ENCODE measurements around the gene RRAD.

RRAD gene

DNA sequence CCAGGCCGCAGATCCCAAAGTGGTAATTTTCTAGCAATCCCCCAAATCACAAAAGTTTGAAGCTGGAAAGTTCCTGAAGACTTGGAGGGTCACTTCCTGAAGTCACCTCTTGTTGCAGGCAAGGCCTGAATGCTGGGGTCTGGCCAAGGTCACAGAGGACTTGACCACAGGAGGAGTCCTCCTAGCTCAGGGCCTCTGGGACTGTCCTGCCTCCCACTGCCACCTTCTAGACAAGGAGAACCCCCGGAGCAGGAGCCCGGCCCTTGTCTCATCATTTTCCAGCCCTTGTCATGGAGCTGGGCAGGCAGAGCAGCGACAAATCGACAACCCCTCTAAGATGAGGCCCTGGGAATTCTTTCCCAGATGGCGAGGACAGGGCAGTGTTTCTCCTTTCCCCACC is 7.0 kb downstream of the RRAD start:
- DNase-seq (ENCODE audit: low read depth in 1 of 2, low spot score in 1 of 2) = no peak

DNA sequence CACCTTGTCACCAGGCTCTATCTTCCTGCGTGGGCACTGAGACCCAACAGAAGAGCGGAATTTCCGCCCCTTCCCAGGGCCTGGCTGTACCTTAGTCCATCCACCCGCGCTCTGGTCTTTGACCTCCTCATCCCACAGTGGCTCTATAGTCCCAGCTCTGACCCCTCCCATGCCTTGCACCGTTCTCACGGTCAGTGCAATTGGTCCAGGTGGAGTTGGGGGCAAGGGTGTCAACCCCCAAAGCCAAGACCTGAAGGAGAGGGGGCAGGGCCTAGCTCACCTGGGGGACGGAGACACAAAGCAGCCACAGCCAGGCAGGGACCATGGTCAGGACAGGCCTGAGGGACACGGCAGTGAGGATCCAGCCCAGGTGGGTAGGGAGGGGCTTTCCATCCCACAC is 7.6 kb downstream of the RRAD start:
- DNase-seq (ENCODE audit: low read depth in 1 of 2, low spot score in 1 of 2) = no peak

DNA sequence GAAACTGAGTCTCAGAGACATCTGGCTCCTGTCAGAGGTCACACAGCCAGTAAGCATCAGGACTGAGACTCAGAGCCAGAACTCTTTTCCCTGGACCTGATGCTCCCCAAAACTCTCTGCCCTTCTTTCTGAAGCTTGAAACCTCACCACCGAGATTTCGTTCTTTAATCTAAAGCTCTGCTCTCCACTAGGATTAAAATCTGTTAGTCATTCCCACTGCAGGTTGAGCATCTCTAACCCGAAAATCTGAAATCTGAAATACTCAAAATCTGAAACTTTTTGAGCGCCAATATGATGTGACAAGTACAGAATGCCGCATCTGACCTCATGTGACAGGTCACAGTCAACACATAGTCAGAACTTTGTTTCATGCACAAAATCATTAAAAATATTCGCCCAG is 8.8 kb downstream of the RRAD start:
- no peak for DNase-seq (ENCODE audit: low read depth in 1 of 2, low spot score in 1 of 2)

DNA sequence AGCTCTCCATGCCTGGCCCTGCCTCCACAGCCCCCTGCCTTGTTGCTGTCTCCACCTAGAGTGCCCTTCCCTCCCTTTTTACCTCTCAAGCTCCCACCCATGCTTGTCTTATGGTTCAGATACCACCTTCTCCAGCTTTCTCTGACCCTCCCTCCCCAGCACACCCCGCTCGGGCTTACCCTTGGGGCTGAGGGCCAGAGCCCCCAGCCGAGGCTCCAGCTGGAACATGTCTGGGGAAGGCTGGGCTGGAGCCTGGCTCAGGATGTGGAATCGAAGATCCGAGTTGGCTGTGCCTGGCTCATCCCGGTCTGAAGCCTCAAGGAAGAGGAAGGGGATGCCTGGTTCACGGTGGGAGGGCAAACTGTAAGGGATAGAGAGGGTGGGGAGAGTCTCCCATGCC is 10.3 kb downstream of the RRAD start:
- DNase-seq (ENCODE audit: low read depth in 1 of 2, low spot score in 1 of 2) = no peak

DNA sequence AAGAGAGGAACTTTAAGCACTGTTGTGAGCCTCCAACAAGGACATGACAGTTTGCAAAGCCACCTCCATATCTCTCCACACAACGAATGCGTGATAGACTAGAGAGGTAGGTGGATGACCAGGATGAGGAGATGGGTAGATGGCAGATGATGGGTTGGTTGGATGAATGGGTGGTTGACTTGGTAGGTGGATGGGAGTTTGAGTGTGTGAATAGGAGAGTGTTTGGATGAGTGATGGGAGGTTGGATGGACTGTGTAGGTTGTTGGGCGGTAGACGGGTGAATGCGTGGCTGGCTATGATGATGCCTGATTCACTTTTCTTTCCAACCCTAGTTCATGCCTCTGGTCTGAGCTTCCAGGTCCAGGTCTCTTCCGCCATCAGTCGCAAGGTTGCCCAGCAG is 10.8 kb downstream of the RRAD start:
- no peak for DNase-seq (ENCODE audit: low read depth in 1 of 2, low spot score in 1 of 2)

- no peak for DNase-seq (ENCODE audit: low read depth in 1 of 2, low spot score in 1 of 2)
Measured at GRCh38 chr16:66913711-66914110, 11.6 kb downstream of the RRAD start.

GRCh38 chr16:66913081-66913480 is 12.3 kb downstream of the RRAD start:
- DNase-seq (ENCODE audit: low read depth in 1 of 2, low spot score in 1 of 2) = no peak

DNA sequence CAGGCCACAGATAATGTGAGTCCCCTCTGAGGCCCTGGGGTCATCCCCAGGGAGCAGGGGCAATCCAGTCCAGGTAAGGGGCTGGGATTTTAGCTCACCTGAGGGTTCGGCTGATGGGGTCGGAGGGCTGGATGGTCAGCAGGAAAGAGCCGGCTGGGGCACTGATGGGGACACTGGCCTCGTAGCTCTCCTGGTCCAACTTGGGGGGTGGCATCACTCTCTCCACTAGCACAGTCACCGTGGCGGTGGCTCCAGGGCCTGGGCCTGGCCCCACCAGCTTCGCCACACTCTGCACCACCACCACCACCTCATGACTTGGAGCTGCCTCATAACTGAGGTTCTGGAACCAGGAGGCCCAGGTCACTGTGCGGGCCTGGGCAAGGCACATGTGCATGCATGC is 13.5 kb downstream of the RRAD start:
- DNase-seq (ENCODE audit: low read depth in 1 of 2, low spot score in 1 of 2) = no peak

DNA sequence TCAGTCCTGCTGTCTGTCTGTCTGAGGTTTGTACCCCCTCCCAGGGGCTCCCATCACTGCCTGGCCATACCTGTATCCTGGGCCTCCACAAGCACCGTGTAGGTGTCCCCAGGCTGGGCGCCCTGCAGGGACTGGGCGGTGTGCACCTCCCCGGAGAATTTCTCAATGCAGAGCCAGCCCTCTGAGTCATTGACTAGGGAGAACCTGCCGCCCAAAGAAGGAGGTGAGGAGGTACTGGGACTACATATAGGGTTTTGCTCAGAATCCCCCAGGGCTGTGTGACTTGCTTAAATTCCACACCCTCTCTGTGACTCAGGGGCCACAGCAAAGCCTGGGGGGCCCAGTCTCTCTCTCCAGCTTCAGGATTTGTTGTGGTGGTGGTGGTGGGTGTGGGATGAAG is 14.2 kb downstream of the RRAD start:
- no peak for DNase-seq (ENCODE audit: low read depth in 1 of 2, low spot score in 1 of 2)

- no peak for DNase-seq (ENCODE audit: low read depth in 1 of 2, low spot score in 1 of 2)
Measured at GRCh38 chr16:66910175-66910940, 15.0 kb downstream of the RRAD start.

- DNase-seq (ENCODE audit: low read depth in 1 of 2, low spot score in 1 of 2) = no peak
Measured at GRCh38 chr16:66908762-66909559, 16.4 kb downstream of the RRAD start.

DNA sequence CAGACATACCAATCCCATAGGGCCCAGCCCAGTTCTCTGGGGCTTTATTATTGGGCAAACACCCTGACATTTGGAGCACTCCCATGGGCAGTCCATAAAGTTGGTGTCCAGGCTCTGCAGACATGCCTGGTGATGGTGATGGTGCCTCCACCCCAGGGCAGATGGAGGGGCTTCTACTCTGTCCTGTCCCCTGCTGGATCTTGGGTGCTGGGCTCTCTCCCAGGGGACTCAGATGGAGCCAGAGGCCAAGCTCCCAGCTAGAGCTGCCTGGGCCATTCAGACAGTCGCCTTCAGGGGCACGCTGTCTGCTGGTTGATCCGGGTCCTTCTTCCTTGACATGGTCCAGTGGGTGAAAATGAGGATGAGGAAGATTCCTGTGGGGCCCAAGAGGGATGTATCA is 17.2 kb downstream of the RRAD start:
- DNase-seq (ENCODE audit: low read depth in 1 of 2, low spot score in 1 of 2) = no peak

GRCh38 chr16:66906916-66907836 is 18.2 kb downstream of the RRAD start:
- DNase-seq (ENCODE audit: low read depth in 1 of 2, low spot score in 1 of 2) = no peak

DNA sequence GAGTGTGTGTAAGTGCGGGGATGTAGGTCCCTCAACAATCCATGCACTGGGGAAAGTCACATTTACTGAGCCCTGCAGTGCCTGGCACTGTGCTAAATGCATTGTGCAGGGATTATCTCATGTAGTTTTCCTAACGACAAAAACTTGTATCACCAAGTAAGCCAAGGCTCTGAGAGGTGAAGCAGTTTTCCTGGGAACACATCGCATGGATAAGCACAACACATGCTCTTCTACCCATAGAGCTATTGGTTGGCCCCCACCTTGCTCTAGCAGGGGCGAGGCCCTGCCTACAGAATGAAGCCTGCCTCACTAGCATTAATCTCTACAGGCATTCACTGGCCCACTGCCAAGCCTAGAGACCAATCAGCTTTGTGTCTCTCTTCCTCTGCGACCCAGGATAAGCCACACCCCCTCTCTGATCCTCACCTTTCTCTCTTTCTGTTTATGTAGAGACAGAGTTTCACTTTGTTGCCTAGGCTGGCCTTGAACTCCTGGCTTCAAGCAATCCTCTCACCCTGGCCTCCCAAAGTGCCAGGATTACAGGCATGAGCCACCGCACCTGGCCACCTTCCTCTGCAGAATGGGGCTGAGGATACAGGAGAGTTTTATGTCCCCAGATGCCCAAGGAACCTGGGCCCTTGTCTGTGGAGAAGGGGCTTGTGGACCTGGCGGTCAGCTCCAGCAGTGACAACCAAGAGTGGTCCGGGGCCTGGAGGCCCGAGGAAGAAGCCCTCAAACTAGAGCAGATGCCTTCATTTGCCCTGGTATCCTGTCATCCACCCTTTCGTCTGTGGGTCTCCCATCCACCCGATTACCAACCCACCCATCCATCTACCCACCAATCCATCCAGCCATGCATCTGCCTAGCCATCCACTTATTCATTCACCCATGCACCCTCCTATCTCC is 19.4 kb downstream of the RRAD start:
- peak in 1 of 2 donors; percentile 24 for DNase-seq (ENCODE audit: low read depth in 1 of 2, low spot score in 1 of 2)

GRCh38 chr16:66904846-66905632 is 20.3 kb downstream of the RRAD start:
- DNase-seq (ENCODE audit: low read depth in 1 of 2, low spot score in 1 of 2) = no peak

- DNase-seq (ENCODE audit: low read depth in 1 of 2, low spot score in 1 of 2) = no peak
Measured at GRCh38 chr16:66904428-66904845, 20.9 kb downstream of the RRAD start.

DNA sequence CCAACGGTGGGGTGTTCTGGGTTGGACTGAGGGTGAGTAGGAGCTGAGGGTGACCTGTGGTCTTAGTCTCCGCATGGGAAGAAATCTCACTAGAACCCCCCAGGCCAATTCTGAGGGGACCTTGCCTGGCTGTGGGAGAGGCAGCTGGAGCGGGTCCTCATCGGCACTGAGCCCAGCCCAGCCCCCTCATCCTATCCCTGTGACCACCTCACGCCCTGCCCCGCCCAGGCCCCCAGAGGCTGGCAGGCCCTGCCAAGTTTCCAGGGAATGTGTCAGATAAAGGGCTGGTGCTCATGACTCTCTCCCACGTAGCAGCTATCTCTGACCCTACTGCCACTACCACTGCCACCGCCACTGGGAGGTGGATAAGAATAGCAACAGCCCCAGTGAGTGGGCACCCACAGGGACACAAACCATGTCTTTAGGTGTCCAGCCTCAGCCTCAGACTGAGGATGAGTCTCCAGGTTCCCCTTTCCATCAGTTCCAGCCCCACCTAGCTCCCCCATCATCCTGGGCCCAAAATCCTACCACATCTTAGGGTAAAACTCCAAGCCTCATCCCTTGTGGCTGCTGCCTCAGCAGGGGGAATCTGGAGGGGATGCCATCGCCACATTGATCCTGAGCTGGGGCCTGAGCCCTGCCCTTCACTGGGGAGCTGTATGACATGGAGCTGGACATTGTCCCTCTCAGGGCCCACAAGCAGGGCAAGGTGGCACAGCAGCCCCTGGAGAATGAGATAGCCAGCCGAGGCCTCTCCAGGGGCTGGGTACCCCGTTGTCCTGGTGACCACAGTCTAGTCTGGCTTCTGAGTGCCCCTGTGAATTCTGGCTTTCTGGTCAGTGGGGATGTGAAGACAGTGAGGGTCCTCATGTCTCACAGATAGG is 21.5 kb downstream of the RRAD start:
- no peak for DNase-seq (ENCODE audit: low read depth in 1 of 2, low spot score in 1 of 2)

GRCh38 chr16:66902648-66903543 is 22.4 kb downstream of the RRAD start:
- no peak for DNase-seq (ENCODE audit: low read depth in 1 of 2, low spot score in 1 of 2)
